IPS-18c (cell line): ENCODE measurements around the gene ZNF407.

Experiments
- H3K4me3 ChIP-seq: 2 replicates; pipeline ENCODE4 v1.7.0; 2013; ENCODE audit warnings: low read depth, mild to moderate bottlenecking, low read length, moderate library complexity; ENCODE audit not compliant: insufficient read depth
- H3K9me3 ChIP-seq: one replicate; pipeline ENCODE4 v1.6.1; 2013; ENCODE audit warnings: mild to moderate bottlenecking, low read length, moderate library complexity; ENCODE audit not compliant: control insufficient read depth, insufficient read depth

Gene ZNF407

DNA sequence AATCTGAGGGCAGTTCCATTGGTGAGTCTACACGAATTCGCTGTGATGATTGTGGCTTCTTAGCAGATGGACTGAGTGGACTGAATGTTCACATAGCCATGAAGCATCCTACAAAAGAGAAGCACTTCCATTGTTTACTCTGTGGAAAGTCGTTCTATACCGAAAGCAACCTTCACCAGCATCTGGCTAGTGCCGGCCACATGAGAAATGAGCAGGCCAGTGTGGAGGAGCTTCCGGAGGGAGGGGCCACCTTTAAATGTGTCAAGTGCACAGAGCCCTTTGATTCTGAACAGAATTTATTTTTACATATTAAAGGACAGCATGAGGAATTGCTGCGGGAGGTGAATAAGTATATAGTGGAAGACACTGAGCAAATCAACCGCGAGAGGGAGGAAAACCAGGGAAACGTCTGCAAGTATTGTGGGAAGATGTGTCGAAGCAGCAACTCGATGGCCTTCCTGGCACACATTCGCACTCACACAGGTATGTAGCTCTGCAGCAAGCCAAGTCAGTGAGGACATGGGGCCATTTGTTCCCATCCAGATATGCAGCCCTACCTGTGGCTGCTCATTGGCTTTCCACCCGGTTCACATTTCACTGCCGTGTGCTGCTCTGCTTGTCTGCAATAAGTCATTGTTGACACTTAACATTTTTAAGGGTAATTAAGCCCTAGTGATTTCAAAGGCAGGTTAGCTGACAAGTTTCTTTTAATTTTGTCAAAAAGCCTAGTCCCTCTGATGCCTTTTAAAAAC, 37.7 kb downstream of the ZNF407 start:
- Histone ChIP-seq H3K4me3 (no peak overlapping the region), H3K9me3 (no peaks in the 10 kb centered on the region)

DNA sequence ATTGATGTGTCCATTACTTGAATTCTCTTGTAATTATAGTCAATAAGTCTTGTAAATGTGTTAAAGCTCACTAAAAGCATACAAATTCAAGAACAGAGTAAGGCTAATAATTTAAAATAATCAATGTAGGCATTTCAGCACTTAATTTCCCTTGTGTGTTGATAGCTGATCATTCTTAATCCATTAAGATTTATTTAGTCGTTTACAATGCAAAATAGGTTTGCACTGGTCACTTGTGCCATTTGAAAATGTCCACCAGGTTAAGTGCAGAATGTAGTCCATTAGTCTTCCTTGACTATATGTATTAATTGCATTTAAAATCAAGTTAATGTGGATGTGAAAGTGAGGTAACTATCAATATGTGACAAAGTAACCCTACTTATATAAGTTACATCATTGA, 39.4 kb downstream of the ZNF407 start:
- H3K4me3 ChIP-seq: no peak overlapping the region
- no peaks in the 10 kb centered on the region for H3K9me3 ChIP-seq

DNA sequence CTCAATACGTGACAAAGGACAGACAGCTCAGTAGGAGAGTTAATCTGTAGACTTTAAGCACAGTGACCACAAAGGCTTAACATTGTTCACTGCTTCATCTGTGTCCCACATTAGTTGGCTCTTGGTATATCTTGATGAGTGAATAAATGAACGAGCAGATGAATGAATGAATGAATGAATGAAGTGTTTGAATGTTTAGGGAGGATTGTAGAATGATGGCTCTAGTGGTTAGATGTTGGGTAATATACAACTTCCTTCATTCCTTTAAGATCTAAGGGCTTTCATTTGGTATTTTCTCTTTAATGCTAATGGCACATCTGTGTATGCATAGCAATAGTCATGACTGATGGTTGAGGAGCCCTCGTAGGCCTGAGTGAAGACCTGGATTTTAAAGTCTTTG, 40.5 kb downstream of the ZNF407 start:
- no peaks in the 10 kb centered on the region for H3K9me3 ChIP-seq
- H3K4me3 ChIP-seq: no peak overlapping the region

DNA sequence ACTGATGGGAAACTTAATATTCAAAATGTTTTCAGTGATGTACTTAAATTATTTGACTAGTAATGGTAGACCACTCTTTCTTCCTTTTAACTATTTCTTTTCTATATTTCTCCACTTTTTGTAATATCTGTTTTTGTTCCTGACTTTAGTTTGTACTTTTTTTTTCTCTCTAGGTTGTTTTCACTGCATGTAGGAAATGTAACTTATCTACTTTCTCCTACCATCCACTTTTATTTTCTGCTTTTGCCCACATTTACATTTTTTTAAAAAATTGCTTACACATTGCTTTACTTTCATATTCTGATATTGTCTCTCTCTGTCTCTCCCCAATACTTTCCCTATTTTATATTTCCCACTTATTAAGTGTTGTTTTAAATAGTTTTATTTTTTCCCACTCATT, 47.0 kb downstream of the ZNF407 start:
- Histone ChIP-seq H3K4me3 (no peak overlapping the region), H3K9me3 (no peaks in the 10 kb centered on the region)

DNA sequence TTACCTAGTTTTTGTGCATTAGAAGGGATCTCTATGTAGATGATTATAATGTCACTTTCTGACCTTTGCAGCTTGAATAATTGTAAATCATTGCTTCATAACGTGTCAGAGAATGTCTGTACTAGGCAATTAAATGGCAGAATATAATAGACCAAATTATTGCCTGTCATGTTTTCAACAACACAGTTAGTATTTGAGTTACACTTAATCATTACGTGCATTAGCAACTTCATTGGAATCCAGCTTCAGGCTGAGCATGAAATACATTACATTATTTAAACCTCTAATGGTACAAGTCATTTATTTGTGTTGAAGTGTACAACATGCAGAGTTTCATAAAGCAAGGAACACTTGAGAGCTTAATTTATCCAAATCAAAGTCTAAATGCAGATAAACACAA, 48.0 kb downstream of the ZNF407 start:
- H3K4me3 ChIP-seq: no peak overlapping the region
- H3K9me3 ChIP-seq: no peaks in the 10 kb centered on the region

DNA sequence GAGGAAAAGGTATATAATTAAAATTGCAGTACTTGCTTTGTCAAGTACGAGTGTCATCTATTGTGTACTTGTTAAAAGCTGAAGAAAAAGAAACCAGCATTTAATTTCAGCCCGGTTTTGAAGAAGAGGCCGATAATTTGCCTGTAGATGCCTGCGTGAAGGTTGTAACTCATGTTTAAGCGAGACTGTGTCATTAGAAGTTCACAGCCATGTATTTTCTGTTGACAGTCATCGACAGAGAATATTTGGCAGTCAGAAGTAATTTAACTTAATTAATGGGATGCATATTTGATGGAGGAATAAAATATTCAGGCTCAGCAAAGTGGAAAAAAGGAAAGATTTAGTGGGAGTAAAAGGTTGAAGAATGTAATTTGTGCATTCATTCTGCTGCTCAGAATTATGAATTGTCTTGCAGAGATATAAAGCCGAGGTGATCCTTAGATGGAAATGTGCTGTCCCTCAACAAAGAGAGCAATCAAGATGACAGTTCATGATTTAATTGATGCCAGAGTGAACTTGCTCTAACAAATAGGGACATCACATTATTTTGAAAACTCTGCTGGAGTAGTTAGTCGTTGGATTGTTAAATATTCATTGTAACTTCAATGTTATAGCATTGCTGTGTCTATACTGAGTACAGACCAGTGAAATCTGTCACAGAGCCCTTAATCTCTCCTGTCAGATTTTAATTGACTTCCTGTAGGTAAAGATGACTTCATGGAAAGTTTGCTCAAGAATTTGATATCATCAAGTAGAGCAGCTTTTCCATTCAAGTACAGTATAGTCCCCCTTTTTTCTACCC, 53.9 kb downstream of the ZNF407 start:
- Histone ChIP-seq H3K9me3 (no peaks in the 10 kb centered on the region), H3K4me3 (no peak overlapping the region)

DNA sequence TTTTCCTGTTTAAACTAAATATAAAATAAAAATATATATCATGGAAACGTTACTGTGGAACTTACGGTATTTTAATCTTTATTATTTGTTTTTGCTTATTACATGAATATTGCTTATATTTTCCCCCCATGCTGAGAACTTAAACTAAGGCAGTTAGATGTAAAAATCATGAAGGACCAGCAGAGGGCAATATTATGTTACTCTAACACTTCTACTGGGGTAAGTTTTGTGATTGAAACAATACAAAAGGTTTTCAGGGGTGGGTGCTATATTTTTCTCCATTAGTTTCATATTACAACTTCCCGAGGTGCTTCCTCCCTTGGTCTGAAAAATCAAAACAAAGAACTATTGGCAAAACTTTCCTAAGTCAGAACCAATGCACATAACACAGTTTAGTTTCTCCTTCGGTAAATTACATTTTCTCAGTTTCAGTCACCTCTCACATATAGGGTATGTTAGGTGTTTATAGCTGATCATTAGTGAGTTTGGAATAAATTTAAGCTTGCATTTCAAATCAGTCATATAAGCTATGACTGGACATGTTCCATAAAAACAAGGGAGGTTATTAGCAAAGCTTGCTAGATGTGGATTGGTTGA, 54.8 kb downstream of the ZNF407 start:
- Histone ChIP-seq H3K9me3 (no peaks in the 10 kb centered on the region), H3K4me3 (no peak overlapping the region)

DNA sequence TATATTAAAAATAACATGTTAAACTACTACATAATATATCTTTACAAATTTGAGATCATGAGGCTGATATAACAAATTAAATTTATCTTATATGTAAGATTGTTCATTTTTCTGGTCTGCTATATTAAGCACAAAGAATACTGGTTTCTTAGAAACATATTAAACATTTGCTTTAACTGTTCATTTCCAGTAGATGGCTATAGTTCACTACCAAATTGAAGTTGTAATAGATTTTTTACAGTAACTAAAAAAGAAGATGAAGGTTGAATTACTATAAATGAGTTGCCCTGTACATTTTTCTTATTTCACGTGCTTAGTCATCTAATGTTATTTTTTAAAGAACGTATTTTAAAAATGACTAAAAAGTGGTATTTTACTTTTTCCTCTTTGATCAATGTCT, 57.0 kb downstream of the ZNF407 start:
- H3K4me3 ChIP-seq: no peak overlapping the region
- no peaks in the 10 kb centered on the region for H3K9me3 ChIP-seq

DNA sequence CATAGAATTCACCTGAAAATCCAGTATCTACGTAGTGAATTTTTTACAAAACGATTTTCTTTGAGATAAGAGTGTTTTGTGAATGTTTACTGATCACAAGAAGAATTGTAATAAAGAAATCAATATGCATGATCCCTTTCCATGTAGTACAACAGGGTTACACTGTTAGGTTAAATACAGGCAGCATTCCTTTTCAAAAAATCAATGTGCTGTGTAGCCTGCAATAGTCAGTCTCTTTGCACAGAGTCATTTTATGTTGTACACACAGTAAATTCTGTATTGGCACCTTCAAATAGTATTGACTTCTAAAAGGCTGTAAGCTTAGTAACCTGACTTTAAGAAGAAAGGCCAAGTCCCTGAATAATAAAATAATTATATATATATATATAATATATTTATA, 63.3 kb downstream of the ZNF407 start:
- Histone ChIP-seq H3K9me3 (no peaks in the 10 kb centered on the region), H3K4me3 (no peak overlapping the region)

DNA sequence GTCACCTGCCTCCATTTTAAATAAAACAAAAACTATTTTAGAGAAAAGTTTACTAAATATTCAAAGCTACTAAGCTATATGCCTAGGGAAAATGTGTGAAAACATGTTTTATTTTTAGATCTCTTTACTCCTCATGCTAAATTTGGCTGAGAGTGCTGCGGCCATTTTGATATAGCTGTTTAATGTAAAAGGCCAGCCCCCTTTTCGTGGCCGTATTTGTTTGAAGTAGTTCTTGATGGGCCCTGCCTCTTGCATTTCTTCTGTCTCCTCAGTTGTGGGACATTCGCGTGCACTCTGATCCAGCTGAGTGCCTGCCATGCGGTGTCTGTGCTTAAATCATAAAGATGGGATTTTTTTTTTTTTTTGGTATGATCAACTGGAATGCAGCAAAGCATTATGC, 64.0 kb downstream of the ZNF407 start:
- Histone ChIP-seq H3K4me3 (no peak overlapping the region), H3K9me3 (no peaks in the 10 kb centered on the region)

DNA sequence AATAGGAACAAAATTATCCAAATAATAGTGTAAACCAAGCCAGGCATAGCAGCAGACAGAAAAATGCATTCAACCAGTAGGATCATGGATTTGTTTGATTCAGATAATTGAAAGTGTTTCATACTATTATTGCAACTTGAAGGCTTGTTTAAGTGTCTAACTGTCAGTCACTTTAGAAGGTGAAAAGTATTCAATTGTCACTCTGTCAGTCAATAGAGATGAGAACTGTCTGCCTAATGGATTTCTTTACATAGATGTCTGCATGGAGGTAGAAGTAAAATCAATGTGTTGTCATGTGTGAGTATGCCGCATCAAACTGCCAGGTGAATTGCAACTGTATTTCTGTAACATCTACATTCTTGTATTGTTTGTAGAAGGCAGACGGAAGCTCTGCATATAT, 65.0 kb downstream of the ZNF407 start:
- H3K4me3 ChIP-seq: no peak overlapping the region

DNA sequence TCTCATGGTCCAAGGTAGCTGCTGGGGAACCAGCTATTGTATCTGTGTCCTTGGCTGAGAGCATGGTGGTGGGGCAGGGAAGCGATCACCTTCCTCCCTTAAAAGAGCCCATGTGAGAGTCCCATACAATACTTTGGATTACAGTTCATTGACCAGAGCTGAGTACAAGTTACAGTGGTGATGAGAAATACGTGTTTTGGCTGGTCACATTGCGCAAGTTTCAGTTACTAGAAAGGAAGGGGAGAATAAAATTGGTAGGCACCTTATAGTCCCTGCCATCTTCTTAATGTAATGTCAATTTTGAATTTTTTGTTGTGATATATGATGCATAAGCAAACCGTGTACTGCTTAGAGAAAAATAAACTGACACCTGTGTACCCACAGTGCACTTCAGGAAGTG, 67.7 kb downstream of the ZNF407 start:
- H3K4me3 ChIP-seq: no peak overlapping the region
- no peaks in the 10 kb centered on the region for H3K9me3 ChIP-seq

More for the DNA sequence above, 65.0 kb downstream of the ZNF407 start:
- H3K9me3 ChIP-seq: no peaks in the 10 kb centered on the region

DNA sequence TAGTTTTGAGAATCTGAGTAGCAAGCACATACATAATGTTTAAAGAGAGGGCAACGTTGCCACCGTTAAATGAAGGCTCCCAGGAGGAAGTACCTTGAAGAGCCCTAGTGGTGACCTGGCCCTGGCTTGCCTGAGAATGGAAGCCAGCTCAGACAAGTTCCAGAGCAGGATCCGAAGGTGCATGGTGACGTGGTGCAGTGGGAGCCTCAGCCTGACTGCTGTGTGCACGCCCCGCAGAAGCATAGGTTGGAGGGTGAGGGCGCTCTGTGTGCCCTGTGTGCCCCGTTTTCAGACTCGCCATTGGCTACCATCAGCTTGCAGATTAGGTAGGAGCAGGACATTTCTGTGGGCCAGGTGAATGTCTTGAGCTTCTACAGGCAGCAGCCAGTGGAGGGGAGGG, 68.2 kb downstream of the ZNF407 start:
- no peak overlapping the region for H3K4me3 ChIP-seq
- H3K9me3 ChIP-seq: no peaks in the 10 kb centered on the region

DNA sequence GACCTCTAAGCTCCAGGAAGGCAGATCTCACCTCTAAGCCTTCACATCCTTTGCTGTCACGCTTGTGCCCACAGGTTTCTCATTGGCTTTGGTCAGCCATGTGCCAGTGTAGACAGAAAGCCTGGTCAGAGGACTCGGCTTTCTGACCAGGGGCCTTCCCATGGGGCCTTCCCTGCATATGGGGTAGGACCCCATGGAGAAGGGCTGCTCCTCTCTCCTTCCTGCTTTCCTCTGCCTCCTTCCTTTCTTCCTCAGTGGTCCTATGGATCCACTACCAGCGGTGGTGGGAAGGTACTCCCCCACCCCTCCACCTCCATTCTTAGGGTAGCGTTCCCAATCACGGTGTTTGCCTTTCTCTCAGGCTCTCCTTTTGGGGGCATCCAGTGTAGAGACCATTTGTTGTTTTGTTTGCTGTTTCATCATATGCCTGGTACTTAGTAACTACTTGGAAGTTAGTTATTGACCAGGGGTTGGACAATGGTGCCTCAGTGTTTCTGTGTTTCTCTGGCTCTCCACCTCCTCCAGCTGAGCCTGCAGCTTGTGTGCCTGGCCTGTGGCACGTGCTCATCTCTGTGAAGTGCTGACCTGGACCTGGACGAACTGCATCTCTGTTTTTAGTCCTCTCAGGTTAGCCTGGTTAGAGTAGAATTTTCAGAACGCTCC, 71.6 kb downstream of the ZNF407 start:
- Histone ChIP-seq H3K4me3 (no peak overlapping the region), H3K9me3 (no peaks in the 10 kb centered on the region)

DNA sequence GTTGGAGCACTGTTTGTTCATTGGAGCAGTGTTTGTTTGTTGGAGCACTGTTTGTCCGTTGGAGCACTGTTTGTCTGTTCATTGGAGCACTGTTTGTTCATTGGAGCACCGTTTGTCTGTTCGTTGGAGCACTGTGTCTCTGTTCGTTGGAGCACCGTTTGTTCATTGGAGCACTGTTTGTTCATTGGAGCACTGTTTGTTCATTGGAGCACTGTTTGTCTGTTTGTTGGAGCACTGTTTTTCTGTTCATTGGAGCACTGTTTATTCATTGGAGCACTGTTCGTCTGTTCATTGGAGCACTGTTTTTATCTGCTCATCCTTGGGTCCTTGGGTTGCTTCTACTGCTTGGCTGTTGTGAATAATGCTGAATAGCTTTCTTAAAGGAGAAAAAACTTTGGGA, 74.7 kb downstream of the ZNF407 start:
- H3K9me3 ChIP-seq: no peaks in the 10 kb centered on the region
- H3K4me3 ChIP-seq: no peak overlapping the region

DNA sequence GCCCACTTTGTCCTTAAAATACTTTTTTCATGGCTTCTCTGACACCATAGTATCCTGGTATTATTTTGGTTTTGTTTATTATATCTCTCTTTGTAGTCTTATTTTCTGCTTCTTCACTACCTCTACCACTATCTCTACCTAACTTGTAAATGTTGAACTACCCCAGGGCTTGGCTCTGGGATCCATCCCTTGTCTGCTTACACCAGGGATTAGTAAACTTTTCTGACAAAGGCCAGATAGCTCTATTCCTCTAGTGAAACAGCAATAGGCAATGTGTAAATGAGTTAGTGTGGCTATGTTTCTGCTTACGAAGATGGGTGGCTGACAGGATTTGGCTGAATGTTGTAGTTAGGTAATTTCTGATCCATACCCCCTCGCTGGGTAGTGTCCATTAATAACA, 76.8 kb downstream of the ZNF407 start:
- no peaks in the 10 kb centered on the region for H3K9me3 ChIP-seq
- no peak overlapping the region for H3K4me3 ChIP-seq

DNA sequence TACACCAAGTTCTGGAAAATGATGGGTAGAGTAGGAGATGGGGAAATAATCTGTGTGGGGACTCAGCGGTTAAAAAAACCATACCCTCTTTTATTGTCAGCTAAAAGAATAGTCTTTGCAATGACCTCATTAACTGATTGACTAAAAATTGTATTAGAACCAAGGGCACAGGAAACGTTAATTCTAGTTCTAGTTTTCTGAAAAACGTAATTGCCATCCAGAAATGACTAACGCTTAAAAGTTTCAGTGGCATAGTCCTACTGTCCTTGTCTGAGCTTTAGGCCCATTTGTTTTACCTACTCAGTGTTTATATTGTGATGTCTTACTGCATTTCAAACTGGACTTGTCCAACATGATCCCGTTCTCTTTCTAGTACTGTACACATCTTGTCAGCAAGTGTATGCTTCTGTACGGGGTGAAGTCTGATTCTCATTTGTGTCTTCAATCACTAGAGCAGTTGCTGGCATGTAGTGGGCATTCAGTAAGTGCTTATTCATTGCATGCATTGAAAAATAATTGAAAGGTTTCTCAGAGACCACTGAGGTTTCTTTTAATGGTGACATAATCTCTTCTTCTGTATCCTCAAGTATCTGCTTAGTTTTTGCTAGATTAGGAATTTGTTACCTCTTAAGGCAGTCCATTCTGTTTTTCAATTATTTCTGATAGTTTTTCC, 81.5 kb downstream of the ZNF407 start:
- no peak overlapping the region for H3K4me3 ChIP-seq

More for the DNA sequence above, 81.5 kb downstream of the ZNF407 start:
- no peaks in the 10 kb centered on the region for H3K9me3 ChIP-seq
